PC-9 (cell line): ENCODE measurements around the gene GPS1. TPM values are rescaled to one million over a fixed set of nuclear protein-coding genes. Genes with fewer than 3 reads are reported as not detected.

ENCODE experiments used
- BruUV-seq: library from RNA; stranded (reverse); fragments of 400-500 nt; replicated peaks from 2 replicates; lab custom pipeline; 2021; lab: Mats Ljungman, UMichigan
- CTCF ChIA-PET: fragments of 300-600 bp; sonication (Branson Sonifier 250); formaldehyde crosslinking; loops from one replicate; lab custom pipeline; 2022; ENCODE audit warnings: antibody characterized with exemption; lab: Charles Lee
- POLR2A ChIA-PET: fragments of 300-600 bp; sonication (Branson Sonifier 250); formaldehyde crosslinking; loops from one replicate; lab custom pipeline; 2022; ENCODE audit warnings: antibody characterized with exemption; ENCODE audit not compliant: unreplicated experiment; lab: Charles Lee
- DNase-seq, 2 experiments: peaks; one replicate each; pipeline versions ENCODE4 v3.0.0 to v3.0.0-alpha.2; 2015 to 2022; ENCODE audit warnings: mixed read lengths in 1 of 2
- H2AFZ ChIP-seq: fragments of 200-600 bp; sonication (generic); 2 replicates; pipeline ENCODE4 v1.8.1; 2017; ENCODE audit warnings: antibody characterized with exemption
- H3F3A ChIP-seq: fragments of 200-600 bp; sonication (generic); 2 replicates; pipeline ENCODE4 v1.8.1; 2017; ENCODE audit warnings: antibody characterized with exemption, mild to moderate bottlenecking, low read depth; ENCODE audit not compliant: insufficient read depth
- H3K27ac ChIP-seq: fragments of 200-600 bp; sonication (generic); 2 replicates; pipeline ENCODE4 v1.6.1; 2016; ENCODE audit warnings: mixed run types
- H3K27me3 ChIP-seq: fragments of 200-600 bp; sonication (generic); 2 replicates; pipeline ENCODE4 v1.6.1; 2016; ENCODE audit warnings: low read depth, mixed run types; ENCODE audit not compliant: insufficient read depth
- H3K36me3 ChIP-seq: fragments of 200-600 bp; sonication (generic); 2 replicates; pipeline ENCODE4 v1.6.1; 2016; ENCODE audit warnings: low read depth, mixed run types
- H3K4me1 ChIP-seq: fragments of 200-600 bp; sonication (generic); replicated peaks from 2 replicates; pipeline ENCODE4 v1.6.1; 2016; ENCODE audit warnings: mixed run types; ENCODE audit not compliant: insufficient read depth
- H3K4me2 ChIP-seq: fragments of 200-600 bp; sonication (generic); 2 replicates; pipeline ENCODE4 v1.6.1; 2017; ENCODE audit warnings: mixed run types
- H3K4me3 ChIP-seq: fragments of 200-600 bp; sonication (generic); 2 replicates; pipeline ENCODE4 v1.6.1; 2016; ENCODE audit warnings: mixed run types
- H3K79me2 ChIP-seq: fragments of 200-600 bp; sonication (generic); 2 replicates; pipeline ENCODE4 v1.6.1; 2017; ENCODE audit warnings: low read depth, mixed run types
- H3K9me2 ChIP-seq: fragments of 200-600 bp; sonication (generic); 2 replicates; pipeline ENCODE4 v1.8.1; 2017; ENCODE audit warnings: mild to moderate bottlenecking; ENCODE audit not compliant: insufficient read depth
- H3K9me3 ChIP-seq: fragments of 200-600 bp; sonication (generic); 2 replicates; pipeline ENCODE4 v1.8.1; 2016; ENCODE audit warnings: low read depth; ENCODE audit not compliant: insufficient read depth
- H4K20me1 ChIP-seq: fragments of 200-600 bp; sonication (generic); 2 replicates; pipeline ENCODE4 v1.8.1; 2017; ENCODE audit not compliant: insufficient read depth
- CTCF ChIP-seq: fragments of 200-600 bp; sonication (generic); conservative IDR thresholded peaks from 2 replicates; pipeline ENCODE4 v1.6.1; 2017; ENCODE audit warnings: mixed run types, antibody characterized with exemption, mild to moderate bottlenecking, moderate library complexity
- EZH2 ChIP-seq: fragments of 200-600 bp; sonication (generic); IDR thresholded peaks from 2 replicates; pipeline ENCODE4 v1.8.0; 2017; ENCODE audit warnings: antibody characterized with exemption, low read depth
- intact Hi-C: fragments of 100-400 bp; cut with micrococcal nuclease; formaldehyde crosslinking; loops from one replicate; pipeline ENCODE4 v1.10.0; 2022; ENCODE audit not compliant: unreplicated experiment
- total RNA-seq: library from RNA; stranded (reverse); gene quantifications from 2 replicates; pipeline ENCODE4 v1.2.3, GENCODE V29; 2021

The GPS1 gene
- total RNA-seq, 1 experiment from 2014 or later, result 121 TPM

GRCh38 chr17:82088838-82089722, 37.4 kb downstream of the GPS1 start:
- intact Hi-C loops, result no loop called here
- Histone ChIP-seq H3K27ac (no peak overlapping the region), H3K9me3 (no peaks in the 10 kb centered on the region), H3K4me2 (no peak overlapping the region), H3K27me3 (no peaks in the 10 kb centered on the region), H3K79me2 (peaks cover 13% of the 10 kb centered on the region; the same call in 1 of the 2 replicates), H3K4me1 (no peaks in the 10 kb centered on the region), H3K36me3 (no peaks in the 10 kb centered on the region), H3K4me3 (no peak overlapping the region), H3F3A (peaks cover 3% of the 10 kb centered on the region; the same call in 1 of the 2 replicates), H3K9me2 (no peaks in the 10 kb centered on the region), H4K20me1 (peaks cover 21% of the 10 kb centered on the region), H2AFZ (no peak overlapping the region)
- CTCF ChIA-PET, result interaction anchor here (0.6 kb wide), 1 partner anchor 32 kb away, joined by 3 read pairs; no protein-coding TSS in a partner anchor
- TF ChIP-seq CTCF (no peak), EZH2 (no peak)
- POLR2A ChIA-PET, result interaction anchor here (0.6 kb wide), 1 partner anchor 35 kb away, joined by 24 read pairs; no protein-coding TSS in a partner anchor
- DNase-seq, result no peak
- BruUV-seq, result no TSS peak

- CTCF ChIA-PET, result interaction anchor here (0.6 kb wide), 1 partner anchor 31 kb away, joined by 3 read pairs; no protein-coding TSS in a partner anchor
- Histone ChIP-seq H3K36me3 (no peaks in the 10 kb centered on the region), H3K4me1 (no peaks in the 10 kb centered on the region), H3F3A (peaks cover 5% of the 10 kb centered on the region; the same call in 1 of the 2 replicates), H3K27ac (no peak overlapping the region), H3K79me2 (peaks cover 19% of the 10 kb centered on the region), H2AFZ (no peak overlapping the region), H3K4me2 (no peak overlapping the region), H3K4me3 (no peak overlapping the region), H4K20me1 (peaks cover 25% of the 10 kb centered on the region), H3K9me2 (no peaks in the 10 kb centered on the region), H3K27me3 (no peaks in the 10 kb centered on the region), H3K9me3 (no peaks in the 10 kb centered on the region)
- no peak for DNase-seq
- POLR2A ChIA-PET, result interaction anchor here (0.6 kb wide), 1 partner anchor 34 kb away, joined by 24 read pairs; no protein-coding TSS in a partner anchor
- TF ChIP-seq CTCF (no peak), EZH2 (no peak)
- BruUV-seq, result no TSS peak
- intact Hi-C loops, result no loop called here
Measured at GRCh38 chr17:82089723-82090548, 38.2 kb downstream of the GPS1 start.

GRCh38 chr17:82090549-82091263, 39.0 kb downstream of the GPS1 start:
- Histone ChIP-seq H4K20me1 (peaks cover 33% of the 10 kb centered on the region), H3K4me2 (no peak overlapping the region), H3K9me2 (no peaks in the 10 kb centered on the region), H3K4me3 (no peak overlapping the region), H3K79me2 (peaks cover 26% of the 10 kb centered on the region), H3F3A (peaks cover 5% of the 10 kb centered on the region; the same call in 1 of the 2 replicates), H3K27me3 (no peaks in the 10 kb centered on the region), H3K9me3 (no peaks in the 10 kb centered on the region), H3K36me3 (no peaks in the 10 kb centered on the region), H3K27ac (no peak overlapping the region), H3K4me1 (no peaks in the 10 kb centered on the region; the same call in 1 of the 2 replicates), H2AFZ (no peak overlapping the region)
- CTCF ChIA-PET, result no interaction called here
- POLR2A ChIA-PET, result no interaction called here
- intact Hi-C loops, result no loop called here
- no TSS peak for BruUV-seq
- DNase-seq, result no peak
- TF ChIP-seq CTCF (no peak), EZH2 (no peak)
